Caco-2 (cell line): Measurements from ENCODE around the gene ADAMTSL2. TPM values are rescaled to one million over a fixed set of nuclear protein-coding genes. Genes with fewer than 3 reads are reported as not detected.

ENCODE experiments used
- BruUV-seq: library from RNA; stranded (reverse); fragments of 400-500 nt; replicated peaks from 2 replicates; lab custom pipeline; 2021; lab: Mats Ljungman, UMichigan
- CTCF ChIA-PET: fragments of 300-600 bp; sonication (Branson Sonifier 250); formaldehyde crosslinking; loops from one replicate; lab custom pipeline; 2022; ENCODE audit warnings: antibody characterized with exemption; lab: Charles Lee
- POLR2A ChIA-PET: fragments of 300-600 bp; sonication (Branson Sonifier 250); formaldehyde crosslinking; loops from one replicate; lab custom pipeline; 2022; ENCODE audit warnings: antibody characterized with exemption; lab: Charles Lee
- DNase-seq, 2 experiments: peaks; one replicate each; pipeline versions ENCODE4 v3.0.0 to v3.0.0-alpha.2; 2020 to 2022
- H3K27me3 ChIP-seq: replicated peaks from 2 replicates; pipeline ENCODE4 v1.6.0; 2011; ENCODE audit warnings: low read length; ENCODE audit not compliant: control insufficient read depth, insufficient read depth
- H3K36me3 ChIP-seq: 2 replicates; pipeline ENCODE4 v1.5.1; 2011; ENCODE audit warnings: low read length; ENCODE audit not compliant: control insufficient read depth, insufficient read depth
- H3K4me1 ChIP-seq: fragments of 250-450 bp; sonication (Bioruptor Pico); 2 replicates; pipeline ENCODE4 v1.5.1; 2020; ENCODE audit warnings: mild to moderate bottlenecking
- H3K4me3 ChIP-seq: 2 replicates; pipeline ENCODE4 v1.5.1; 2011; ENCODE audit warnings: low read depth, mild to moderate bottlenecking, control low read depth, low read length
- H3K9me3 ChIP-seq: fragments of 250-450 bp; sonication (Bioruptor Pico); 2 replicates; pipeline ENCODE4 v1.5.1; 2020; ENCODE audit warnings: mild to moderate bottlenecking, moderate library complexity
- H3K27ac Mint-ChIP-seq: one replicate; pipeline ENCODE4 v1.8.0; 2022; ENCODE audit warnings: mixed read lengths; ENCODE audit not compliant: unreplicated experiment
- H3K27me3 Mint-ChIP-seq: one replicate; pipeline ENCODE4 v1.8.0; 2022; ENCODE audit warnings: mixed read lengths; ENCODE audit not compliant: insufficient read depth, unreplicated experiment
- H3K36me3 Mint-ChIP-seq: one replicate; pipeline ENCODE4 v1.8.0; 2022; ENCODE audit warnings: mild to moderate bottlenecking, mixed read lengths; ENCODE audit not compliant: insufficient read depth, unreplicated experiment
- H3K4me1 Mint-ChIP-seq: one replicate; pipeline ENCODE4 v1.8.0; 2022; ENCODE audit warnings: low read depth, mixed read lengths; ENCODE audit not compliant: unreplicated experiment
- H3K4me3 Mint-ChIP-seq: one replicate; pipeline ENCODE4 v1.8.0; 2022; ENCODE audit warnings: mild to moderate bottlenecking, moderate library complexity, mixed read lengths; ENCODE audit not compliant: unreplicated experiment
- H3K9me3 Mint-ChIP-seq: one replicate; pipeline ENCODE4 v1.8.0; 2022; ENCODE audit warnings: mixed read lengths; ENCODE audit not compliant: unreplicated experiment
- intact Hi-C: fragments of 100-400 bp; cut with micrococcal nuclease; formaldehyde crosslinking; loops from one replicate; pipeline ENCODE4 v1.10.0; 2022; ENCODE audit not compliant: unreplicated experiment
- total RNA-seq: library from RNA; stranded (reverse); gene quantifications from 2 replicates; pipeline ENCODE4 v1.2.3, GENCODE V29; 2022
- TF ChIP-seq, protein P1 (sequence below), 2 experiments: fragments of 200-600 bp in 1 of 2; IDR thresholded peaks; 1 replicate in 1 of 2; 2 replicates in 1 of 2; pipeline versions ENCODE4 v1.5.1 to v1.8.0; 2011 to 2022; ENCODE audit warnings: antibody characterized with exemption in 1 of 2, control low read depth in 1 of 2, inconsistent platforms in 1 of 2, low read depth in 1 of 2, low read length in 1 of 2, mild to moderate bottlenecking in 1 of 2, moderate library complexity in 1 of 2; ENCODE audit not compliant: insufficient read depth in 1 of 2, severe bottlenecking in 1 of 2, unreplicated experiment in 1 of 2

The ADAMTSL2 gene
- total RNA-seq, 1 experiment from 2014 or later = 0.68 TPM

DNA sequence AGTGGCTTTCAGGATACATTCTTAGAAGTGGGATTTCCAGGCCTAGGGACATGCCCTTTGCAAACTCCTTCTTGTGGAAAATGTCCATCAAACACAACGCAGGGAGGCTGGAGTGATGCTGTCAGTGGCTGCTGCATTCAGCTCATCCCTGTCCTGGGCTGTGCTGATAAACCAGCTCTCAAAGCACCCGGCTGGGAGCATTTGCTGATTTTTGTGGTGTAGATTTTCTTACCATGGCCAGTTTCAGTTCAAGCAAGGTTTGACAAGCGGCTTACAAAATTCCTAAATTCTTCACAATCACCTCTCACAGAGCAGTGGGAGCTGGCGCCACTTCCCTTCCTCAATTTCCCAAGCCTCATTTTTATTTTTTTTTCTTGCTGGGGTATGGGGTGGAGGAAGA, 46.5 kb downstream of the ADAMTSL2 start:
- Mint-ChIP-seq H3K36me3 (no peaks in the 10 kb centered on the region), H3K4me1 (peaks cover 7% of the 10 kb centered on the region), H3K27me3 (no peaks in the 10 kb centered on the region), H3K4me3 (no peak overlapping the region), H3K9me3 (no peaks in the 10 kb centered on the region), H3K27ac (no peak overlapping the region)
- TF ChIP-seq, protein P1, sequence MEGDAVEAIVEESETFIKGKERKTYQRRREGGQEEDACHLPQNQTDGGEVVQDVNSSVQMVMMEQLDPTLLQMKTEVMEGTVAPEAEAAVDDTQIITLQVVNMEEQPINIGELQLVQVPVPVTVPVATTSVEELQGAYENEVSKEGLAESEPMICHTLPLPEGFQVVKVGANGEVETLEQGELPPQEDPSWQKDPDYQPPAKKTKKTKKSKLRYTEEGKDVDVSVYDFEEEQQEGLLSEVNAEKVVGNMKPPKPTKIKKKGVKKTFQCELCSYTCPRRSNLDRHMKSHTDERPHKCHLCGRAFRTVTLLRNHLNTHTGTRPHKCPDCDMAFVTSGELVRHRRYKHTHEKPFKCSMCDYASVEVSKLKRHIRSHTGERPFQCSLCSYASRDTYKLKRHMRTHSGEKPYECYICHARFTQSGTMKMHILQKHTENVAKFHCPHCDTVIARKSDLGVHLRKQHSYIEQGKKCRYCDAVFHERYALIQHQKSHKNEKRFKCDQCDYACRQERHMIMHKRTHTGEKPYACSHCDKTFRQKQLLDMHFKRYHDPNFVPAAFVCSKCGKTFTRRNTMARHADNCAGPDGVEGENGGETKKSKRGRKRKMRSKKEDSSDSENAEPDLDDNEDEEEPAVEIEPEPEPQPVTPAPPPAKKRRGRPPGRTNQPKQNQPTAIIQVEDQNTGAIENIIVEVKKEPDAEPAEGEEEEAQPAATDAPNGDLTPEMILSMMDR (IDR thresholded peaks at IDR 0.05; ENCODE audit: insufficient read depth in 1 of 2, low read depth in 1 of 2, low read length in 1 of 2, severe bottlenecking in 1 of 2, unreplicated experiment in 1 of 2) = no peak
- BruUV-seq = no TSS peak
- intact Hi-C loops = no loop called here
- DNase-seq = no peak
- ChIA-PET POLR2A (no interaction called here), CTCF (no interaction called here)
- H3K36me3 ChIP-seq = no peaks in the 10 kb centered on the region
- H3K27me3 ChIP-seq = no peaks in the 10 kb centered on the region; the same call in 1 of the 2 replicates
- H3K4me3 ChIP-seq = no peak overlapping the region
- peaks cover 10% of the 10 kb centered on the region; the same call in 1 of the 2 replicates for H3K4me1 ChIP-seq
- no peaks in the 10 kb centered on the region for H3K9me3 ChIP-seq

DNA sequence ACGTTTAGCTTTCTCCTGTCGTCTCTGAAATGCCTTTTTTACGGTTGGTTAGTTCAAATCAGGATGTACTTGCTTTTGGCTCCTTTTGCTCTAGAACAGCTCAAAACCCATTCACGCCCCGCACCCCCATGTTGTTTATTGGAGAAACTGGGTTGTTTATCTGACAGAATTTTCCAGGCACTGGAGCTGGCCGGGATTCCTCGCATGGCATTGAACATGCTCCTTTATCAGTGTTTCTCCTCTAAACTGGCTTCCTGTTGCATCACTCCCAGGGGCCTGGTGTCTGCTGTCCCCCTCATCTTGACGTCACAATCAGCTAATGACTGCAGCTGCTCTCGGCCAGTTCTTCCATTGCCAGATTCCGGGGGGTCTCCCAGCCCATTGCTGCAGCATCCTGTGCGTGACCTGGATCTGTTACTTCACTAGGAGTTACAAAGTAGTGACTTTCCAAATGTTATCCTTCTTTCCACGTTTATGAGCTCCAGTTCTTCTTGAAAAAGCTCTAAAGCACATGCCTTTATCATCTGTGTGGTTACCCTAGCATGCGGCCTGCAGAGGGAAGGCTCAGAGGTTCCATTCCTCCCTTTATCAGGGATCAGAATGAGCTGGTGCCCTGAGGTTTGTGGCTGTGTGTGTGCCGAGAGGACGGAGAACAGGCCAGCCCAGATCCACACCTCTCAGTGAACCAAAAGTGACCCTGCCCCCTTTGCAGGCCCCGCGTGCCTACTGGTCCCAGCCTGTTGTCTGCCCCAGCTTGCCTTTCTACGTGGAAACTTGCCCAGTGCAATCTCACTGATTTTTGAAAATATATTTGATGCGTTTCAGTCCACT, 47.2 kb downstream of the ADAMTSL2 start:
- TF ChIP-seq, protein P1 (IDR thresholded peaks at IDR 0.05; ENCODE audit: insufficient read depth in 1 of 2, low read depth in 1 of 2, low read length in 1 of 2, severe bottlenecking in 1 of 2, unreplicated experiment in 1 of 2) = no peak
- no peaks in the 10 kb centered on the region for H3K9me3 ChIP-seq
- no peaks in the 10 kb centered on the region for H3K9me3 Mint-ChIP-seq
- H3K27me3 ChIP-seq = no peaks in the 10 kb centered on the region; the same call in 1 of the 2 replicates
- peaks cover 10% of the 10 kb centered on the region; the same call in 1 of the 2 replicates for H3K4me1 ChIP-seq
- no peaks in the 10 kb centered on the region for H3K27me3 Mint-ChIP-seq
- H3K27ac Mint-ChIP-seq = no peak overlapping the region
- no TSS peak for BruUV-seq
- H3K36me3 ChIP-seq = no peaks in the 10 kb centered on the region
- intact Hi-C loops = no loop called here
- no peak for DNase-seq
- POLR2A ChIA-PET = no interaction called here
- CTCF ChIA-PET = no interaction called here
- peaks cover 7% of the 10 kb centered on the region for H3K4me1 Mint-ChIP-seq
- no peak overlapping the region for H3K4me3 ChIP-seq
- no peaks in the 10 kb centered on the region for H3K36me3 Mint-ChIP-seq
- no peak overlapping the region for H3K4me3 Mint-ChIP-seq

DNA sequence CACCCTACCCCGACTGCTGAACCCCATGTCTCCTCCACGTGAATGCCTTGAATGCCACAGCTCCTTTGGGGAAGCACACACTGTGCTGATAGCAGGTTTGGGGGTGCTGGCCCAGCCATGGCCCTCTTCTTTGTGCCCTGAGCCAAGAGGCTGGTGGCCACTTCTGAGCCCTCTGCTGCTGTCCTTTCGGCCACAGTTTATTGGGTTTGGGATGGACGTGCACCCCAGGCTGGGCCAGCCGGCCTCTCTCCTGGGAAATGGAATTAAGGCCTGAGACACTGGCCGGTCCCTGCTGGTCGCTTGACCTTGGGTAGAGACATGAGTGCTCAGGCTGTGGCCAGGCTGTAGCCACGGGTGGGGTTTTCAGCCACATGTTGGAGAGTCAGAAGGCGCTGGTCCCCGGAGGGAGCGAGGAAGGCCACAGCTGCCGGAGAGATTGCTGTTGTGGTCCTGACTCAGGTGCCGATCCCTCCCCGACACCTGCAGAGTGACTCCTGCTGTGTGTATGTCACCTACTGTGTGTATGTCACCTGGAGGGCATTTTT, 48.1 kb downstream of the ADAMTSL2 start:
- Mint-ChIP-seq H3K4me3 (no peak overlapping the region), H3K27me3 (no peaks in the 10 kb centered on the region), H3K36me3 (no peaks in the 10 kb centered on the region), H3K9me3 (no peaks in the 10 kb centered on the region), H3K27ac (no peak overlapping the region), H3K4me1 (peaks cover 7% of the 10 kb centered on the region)
- peaks cover 10% of the 10 kb centered on the region; the same call in 1 of the 2 replicates for H3K4me1 ChIP-seq
- ChIA-PET POLR2A (no interaction called here), CTCF (no interaction called here)
- no TSS peak for BruUV-seq
- H3K9me3 ChIP-seq = no peaks in the 10 kb centered on the region
- no peak for DNase-seq
- TF ChIP-seq, protein P1 (IDR thresholded peaks at IDR 0.05; ENCODE audit: insufficient read depth in 1 of 2, low read depth in 1 of 2, low read length in 1 of 2, severe bottlenecking in 1 of 2, unreplicated experiment in 1 of 2) = no peak
- intact Hi-C loops = no loop called here
- no peak overlapping the region for H3K4me3 ChIP-seq
- no peaks in the 10 kb centered on the region for H3K36me3 ChIP-seq
- no peaks in the 10 kb centered on the region; the same call in 1 of the 2 replicates for H3K27me3 ChIP-seq
